ENCODE data around the gene WWC1.

The WWC1 gene

DNA sequence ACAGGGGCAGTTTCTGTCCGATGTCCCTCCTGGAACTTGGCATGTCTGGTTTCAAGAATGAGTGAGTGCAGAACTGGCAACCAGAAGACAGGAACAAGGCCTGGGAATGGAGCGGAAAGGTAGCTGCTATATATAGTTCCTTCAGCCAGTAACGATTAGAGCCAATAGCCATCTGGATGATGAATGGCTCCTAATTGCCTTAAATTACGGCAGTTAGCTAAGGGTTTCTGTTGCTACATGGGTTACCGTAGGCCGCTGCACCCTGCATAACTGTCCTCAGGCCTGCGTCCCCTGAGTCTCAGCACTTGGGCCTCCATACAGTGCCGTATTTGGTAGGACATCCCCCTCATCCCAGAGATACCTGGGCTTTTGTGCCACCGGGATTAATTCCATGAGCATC, 29.4 kb downstream of the WWC1 start:
- Histone ChIP-seq H3K27me3 (replicated peaks; ENCODE audit: insufficient read depth, low read length) (no peaks in the 10 kb centered on the region), H3K79me2 (ENCODE audit: low read length) (peaks cover 60% of the 10 kb centered on the region), H3K9me2 (replicated peaks; ENCODE audit: insufficient read depth, low read length) (no peaks in the 10 kb centered on the region), H3K36me3 (replicated peaks; ENCODE audit: insufficient read depth, low read length) (no peaks in the 10 kb centered on the region), H3K27ac (ENCODE audit: low read length) (no peak overlapping the region), H3K9ac (ENCODE audit: low read length) (no peak overlapping the region), H3F3A (ENCODE audit: insufficient read depth, low read length) (peaks cover 6% of the 10 kb centered on the region; the same call in 1 of the 2 replicates), H3K4me1 (ENCODE audit: low read length) (peaks cover 15% of the 10 kb centered on the region), H3K4me2 (ENCODE audit: low read depth, low read length) (no peak overlapping the region), H3K9me3 (replicated peaks; ENCODE audit: insufficient read depth, low read length) (no peaks in the 10 kb centered on the region), H4K20me1 (ENCODE audit: insufficient read depth, low read length) (peaks cover 4% of the 10 kb centered on the region; the same call in 1 of the 2 replicates), H2AFZ (ENCODE audit: low read length) (no peak overlapping the region), H3K4me3 (ENCODE audit: low read length) (no peak overlapping the region)
- DNase-seq, result no peak
- TF ChIP-seq CTCF (IDR thresholded peaks at IDR 0.05; ENCODE audit: low read length) (no peak), EZH2 (optimal IDR thresholded peaks at IDR 0.05; ENCODE audit: low read depth, low read length) (no peak), EZH2phosphoT487 (IDR thresholded peaks at IDR 0.05; ENCODE audit: low read length) (no peak)

DNA sequence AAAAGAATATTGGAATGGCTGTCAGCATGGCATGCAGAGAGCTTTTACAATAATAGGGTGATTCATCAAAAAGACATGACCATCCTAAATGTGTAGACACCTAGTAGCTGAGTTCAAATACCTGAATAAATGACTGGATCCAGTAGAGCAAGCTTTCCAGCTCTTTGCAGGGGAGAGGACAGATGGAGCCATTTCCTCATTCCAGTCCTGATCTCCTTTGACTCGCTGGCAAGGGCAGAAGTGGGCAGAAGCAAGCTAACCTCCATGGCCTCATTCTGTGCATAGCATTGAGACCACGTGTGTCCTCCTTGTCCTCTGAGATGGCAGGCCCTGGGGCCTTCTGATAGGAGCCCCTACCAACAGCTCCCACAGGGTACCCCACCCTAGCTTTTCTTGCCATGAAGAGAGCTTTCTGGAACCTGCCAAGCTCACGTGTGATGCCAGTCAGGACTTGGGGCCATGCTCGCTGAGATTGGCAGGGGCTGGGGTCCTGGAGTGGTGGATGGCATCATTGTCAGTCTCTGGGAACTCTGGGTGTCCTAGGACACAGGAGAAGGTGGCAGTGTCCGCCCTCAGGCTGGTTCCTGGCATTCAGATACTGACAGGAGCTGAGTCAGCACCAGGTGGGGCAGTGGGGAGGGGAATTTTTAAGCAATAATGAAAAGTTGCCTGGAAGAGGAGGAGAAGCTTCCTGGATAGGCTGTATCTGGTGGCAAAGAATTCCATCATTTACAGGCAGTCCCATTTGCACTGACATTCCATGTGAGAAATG, 33.6 kb downstream of the WWC1 start:
- Histone ChIP-seq H3K79me2 (ENCODE audit: low read length) (peaks cover 60% of the 10 kb centered on the region), H3K9me2 (replicated peaks; ENCODE audit: insufficient read depth, low read length) (no peaks in the 10 kb centered on the region), H3K9ac (ENCODE audit: low read length) (no peak overlapping the region), H3F3A (ENCODE audit: insufficient read depth, low read length) (peaks cover 18% of the 10 kb centered on the region), H4K20me1 (ENCODE audit: insufficient read depth, low read length) (no peaks in the 10 kb centered on the region), H3K27ac (ENCODE audit: low read length) (no peak overlapping the region), H3K4me2 (ENCODE audit: low read depth, low read length) (no peak overlapping the region), H3K9me3 (replicated peaks; ENCODE audit: insufficient read depth, low read length) (no peaks in the 10 kb centered on the region), H3K4me3 (ENCODE audit: low read length) (no peak overlapping the region), H3K27me3 (replicated peaks; ENCODE audit: insufficient read depth, low read length) (no peaks in the 10 kb centered on the region), H2AFZ (ENCODE audit: low read length) (no peak overlapping the region), H3K36me3 (replicated peaks; ENCODE audit: insufficient read depth, low read length) (no peaks in the 10 kb centered on the region), H3K4me1 (ENCODE audit: low read length) (peaks cover 18% of the 10 kb centered on the region)
- TF ChIP-seq CTCF (IDR thresholded peaks at IDR 0.05; ENCODE audit: low read length), result no peak
- no peak for TF ChIP-seq EZH2phosphoT487 (IDR thresholded peaks at IDR 0.05; ENCODE audit: low read length)
- no peak for TF ChIP-seq EZH2 (optimal IDR thresholded peaks at IDR 0.05; ENCODE audit: low read depth, low read length)
- no peak for DNase-seq

DNA sequence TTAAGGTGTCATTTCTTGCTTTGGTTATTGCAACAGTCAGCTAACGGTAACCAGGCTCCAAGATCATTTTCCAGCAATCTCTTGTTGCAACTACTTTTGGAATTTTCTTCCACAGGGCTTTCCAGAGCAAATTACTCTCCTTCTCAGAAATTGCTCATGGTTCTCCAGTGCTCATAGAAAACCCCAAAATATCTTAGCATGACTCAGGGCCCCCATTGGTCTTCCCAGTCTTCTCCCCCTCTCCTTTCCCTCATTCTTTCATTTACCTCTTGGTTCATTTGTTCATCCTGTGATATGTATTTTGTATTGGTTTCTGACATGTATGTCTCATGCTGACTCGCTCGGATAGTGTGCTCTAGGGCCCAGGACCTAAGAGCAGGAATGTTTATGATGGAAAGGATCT, 35.6 kb downstream of the WWC1 start:
- Histone ChIP-seq H3K4me2 (ENCODE audit: low read depth, low read length) (no peak overlapping the region), H4K20me1 (ENCODE audit: insufficient read depth, low read length) (no peaks in the 10 kb centered on the region), H3K79me2 (ENCODE audit: low read length) (peaks cover 62% of the 10 kb centered on the region), H3K9me2 (replicated peaks; ENCODE audit: insufficient read depth, low read length) (no peaks in the 10 kb centered on the region), H3K4me1 (ENCODE audit: low read length) (peaks cover 29% of the 10 kb centered on the region), H3K36me3 (replicated peaks; ENCODE audit: insufficient read depth, low read length) (no peaks in the 10 kb centered on the region), H2AFZ (ENCODE audit: low read length) (no peak overlapping the region), H3K9ac (ENCODE audit: low read length) (no peak overlapping the region), H3F3A (ENCODE audit: insufficient read depth, low read length) (peaks cover 18% of the 10 kb centered on the region), H3K27me3 (replicated peaks; ENCODE audit: insufficient read depth, low read length) (no peaks in the 10 kb centered on the region), H3K4me3 (ENCODE audit: low read length) (no peak overlapping the region), H3K27ac (ENCODE audit: low read length) (no peak overlapping the region), H3K9me3 (replicated peaks; ENCODE audit: insufficient read depth, low read length) (no peaks in the 10 kb centered on the region)
- TF ChIP-seq EZH2 (optimal IDR thresholded peaks at IDR 0.05; ENCODE audit: low read depth, low read length) (no peak), EZH2phosphoT487 (IDR thresholded peaks at IDR 0.05; ENCODE audit: low read length) (no peak), CTCF (IDR thresholded peaks at IDR 0.05; ENCODE audit: low read length) (no peak)
- DNase-seq, result no peak
